Adrenal gland (tissue), 5 donors: ENCODE data around the gene CLEC10A.

ENCODE experiments used
- POLR2A ChIP-seq, 2 donors: fragments of 450-650 bp; IDR thresholded peaks; one replicate each; pipeline ENCODE4 v1.6.1; 2017; ENCODE audit warnings: antibody characterized with exemption in 2 of 2, mild to moderate bottlenecking in 2 of 2, moderate library complexity in 1 of 2
- TF ChIP-seq, protein P1 (sequence below), 6 experiments: fragments of 450-650 bp in 4 of 6; fragments of 200-600 bp in 2 of 6; sonication (generic) in 1 of 6; IDR thresholded peaks; 1 replicate in 5 of 6; 2 replicates in 1 of 6; pipeline versions ENCODE4 v1.5.1 to v1.8.0; 2016 to 2021; ENCODE audit warnings: antibody characterized with exemption in 6 of 6, mild to moderate bottlenecking in 2 of 6, moderate library complexity in 1 of 6
- donor health status: DM: no; HTN: no; CAD: no.

DNA sequence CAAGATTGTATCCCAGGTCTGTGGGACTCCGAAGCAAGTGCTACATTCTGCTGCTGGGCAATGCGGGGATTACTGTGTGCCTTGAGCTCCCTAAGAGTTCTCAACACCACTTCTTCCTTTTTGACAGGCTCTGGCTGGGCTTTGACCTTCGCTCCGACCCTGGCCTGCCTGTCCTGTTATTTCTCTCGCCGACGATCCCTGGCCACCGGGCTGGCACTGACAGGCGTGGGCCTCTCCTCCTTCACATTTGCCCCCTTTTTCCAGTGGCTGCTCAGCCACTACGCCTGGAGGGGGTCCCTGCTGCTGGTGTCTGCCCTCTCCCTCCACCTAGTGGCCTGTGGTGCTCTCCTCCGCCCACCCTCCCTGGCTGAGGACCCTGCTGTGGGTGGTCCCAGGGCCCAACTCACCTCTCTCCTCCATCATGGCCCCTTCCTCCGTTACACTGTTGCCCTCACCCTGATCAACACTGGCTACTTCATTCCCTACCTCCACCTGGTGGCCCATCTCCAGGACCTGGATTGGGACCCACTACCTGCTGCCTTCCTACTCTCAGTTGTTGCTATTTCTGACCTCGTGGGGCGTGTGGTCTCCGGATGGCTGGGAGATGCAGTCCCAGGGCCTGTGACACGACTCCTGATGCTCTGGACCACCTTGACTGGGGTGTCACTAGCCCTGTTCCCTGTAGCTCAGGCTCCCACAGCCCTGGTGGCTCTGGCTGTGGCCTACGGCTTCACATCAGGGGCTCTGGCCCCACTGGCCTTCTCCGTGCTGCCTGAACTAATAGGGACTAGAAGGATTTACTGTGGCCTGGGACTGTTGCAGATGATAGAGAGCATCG lies 41.8 kb downstream of the CLEC10A start:
- TF ChIP-seq, protein P1, sequence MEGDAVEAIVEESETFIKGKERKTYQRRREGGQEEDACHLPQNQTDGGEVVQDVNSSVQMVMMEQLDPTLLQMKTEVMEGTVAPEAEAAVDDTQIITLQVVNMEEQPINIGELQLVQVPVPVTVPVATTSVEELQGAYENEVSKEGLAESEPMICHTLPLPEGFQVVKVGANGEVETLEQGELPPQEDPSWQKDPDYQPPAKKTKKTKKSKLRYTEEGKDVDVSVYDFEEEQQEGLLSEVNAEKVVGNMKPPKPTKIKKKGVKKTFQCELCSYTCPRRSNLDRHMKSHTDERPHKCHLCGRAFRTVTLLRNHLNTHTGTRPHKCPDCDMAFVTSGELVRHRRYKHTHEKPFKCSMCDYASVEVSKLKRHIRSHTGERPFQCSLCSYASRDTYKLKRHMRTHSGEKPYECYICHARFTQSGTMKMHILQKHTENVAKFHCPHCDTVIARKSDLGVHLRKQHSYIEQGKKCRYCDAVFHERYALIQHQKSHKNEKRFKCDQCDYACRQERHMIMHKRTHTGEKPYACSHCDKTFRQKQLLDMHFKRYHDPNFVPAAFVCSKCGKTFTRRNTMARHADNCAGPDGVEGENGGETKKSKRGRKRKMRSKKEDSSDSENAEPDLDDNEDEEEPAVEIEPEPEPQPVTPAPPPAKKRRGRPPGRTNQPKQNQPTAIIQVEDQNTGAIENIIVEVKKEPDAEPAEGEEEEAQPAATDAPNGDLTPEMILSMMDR (IDR thresholded peaks at IDR 0.05), result no peak
- no peak for TF ChIP-seq POLR2A (IDR thresholded peaks at IDR 0.05)
